NB4 (cell line): ENCODE data around the gene INO80C.

Experiments used
- DNase-seq: peaks from one replicate; pipeline ENCODE4 v3.0.0; 2010; ENCODE audit warnings: low read depth
- H3K4me3 ChIP-seq: one replicate; pipeline ENCODE4 v1.5.1; 2011; ENCODE audit warnings: mild to moderate bottlenecking, low read depth, low read length, moderate library complexity
- CTCF ChIP-seq: IDR thresholded peaks from one replicate; pipeline ENCODE4 v1.5.1; 2012; ENCODE audit warnings: low read depth, low read length
- MAX ChIP-seq: IDR thresholded peaks from 2 replicates; pipeline ENCODE4 v1.6.1; 2011; ENCODE audit warnings: low read depth, low read length
- MYC ChIP-seq: IDR thresholded peaks from 2 replicates; pipeline ENCODE4 v1.6.1; 2011; ENCODE audit warnings: low read depth, low read length
- POLR2A ChIP-seq: IDR thresholded peaks from 2 replicates; pipeline ENCODE4 v1.6.1; 2011; ENCODE audit warnings: mild to moderate bottlenecking; ENCODE audit not compliant: insufficient read length; ENCODE audit errors: extremely low read depth

Gene INO80C

GRCh38 chr18:35465329-35465728 lies 32.4 kb downstream of the INO80C start:
- no peak overlapping the region for H3K4me3 ChIP-seq
- TF ChIP-seq CTCF (no peak), POLR2A (no peak), MYC (no peak), MAX (no peak)
- no peak for DNase-seq

GRCh38 chr18:35464831-35465279 lies 32.9 kb downstream of the INO80C start:
- DNase-seq, result peak; percentile 46
- TF ChIP-seq POLR2A, result no peak
- TF ChIP-seq MYC, result no peak
- TF ChIP-seq CTCF, result no peak
- TF ChIP-seq MAX, result no peak

GRCh38 chr18:35463827-35464226 lies 33.9 kb downstream of the INO80C start:
- DNase-seq, result no peak
- no peak overlapping the region for H3K4me3 ChIP-seq
- TF ChIP-seq MAX, result no peak
- TF ChIP-seq POLR2A, result no peak
- TF ChIP-seq MYC, result no peak
- no peak for TF ChIP-seq CTCF

More at GRCh38 chr18:35464831-35465279, 32.9 kb downstream of the INO80C start:
- no peak overlapping the region for H3K4me3 ChIP-seq

GRCh38 chr18:35463050-35463449 lies 34.7 kb downstream of the INO80C start:
- H3K4me3 ChIP-seq, result no peak overlapping the region
- no peak for DNase-seq
- TF ChIP-seq MAX (no peak), MYC (no peak), POLR2A (no peak), CTCF (no peak)

GRCh38 chr18:35460736-35461161 lies 37.0 kb downstream of the INO80C start:
- no peak overlapping the region for H3K4me3 ChIP-seq
- TF ChIP-seq CTCF (no peak), MAX (no peak)
- DNase-seq, result no peak

- H3K4me3 ChIP-seq, result no peak overlapping the region
- DNase-seq, result no peak
- TF ChIP-seq MAX (no peak), CTCF (no peak), POLR2A (no peak), MYC (no peak)
These were observed 37.8 kb downstream of the INO80C start for GRCh38 chr18:35459997-35460396.
